ENCODE data around the gene NUP153.
"Not testable (repeated sequence)": the region's sequence is repeated elsewhere in the genome, so short reads cannot be mapped to it uniquely, and the experiment has no call there.

NUP153 gene

DNA sequence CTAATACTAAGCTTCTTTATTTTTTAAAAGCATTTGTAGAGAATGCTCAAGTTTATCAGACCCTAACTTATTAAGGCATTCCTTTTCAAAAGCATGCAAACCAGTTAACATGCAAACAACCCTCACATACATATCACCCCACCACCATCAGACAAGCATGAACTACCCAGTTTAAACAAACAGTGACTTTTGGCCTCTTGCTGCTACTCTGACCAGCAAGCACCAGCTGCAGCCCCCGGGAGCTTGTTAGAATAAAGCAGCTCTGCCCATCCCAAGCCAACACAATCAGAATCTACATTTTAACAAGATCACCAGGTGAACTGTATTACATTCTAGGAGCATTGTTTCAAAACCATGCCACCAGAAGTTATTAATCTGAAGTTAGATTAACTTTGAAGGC is 5.9 kb upstream of the NUP153 start:
- no peak for DNase-seq

DNA sequence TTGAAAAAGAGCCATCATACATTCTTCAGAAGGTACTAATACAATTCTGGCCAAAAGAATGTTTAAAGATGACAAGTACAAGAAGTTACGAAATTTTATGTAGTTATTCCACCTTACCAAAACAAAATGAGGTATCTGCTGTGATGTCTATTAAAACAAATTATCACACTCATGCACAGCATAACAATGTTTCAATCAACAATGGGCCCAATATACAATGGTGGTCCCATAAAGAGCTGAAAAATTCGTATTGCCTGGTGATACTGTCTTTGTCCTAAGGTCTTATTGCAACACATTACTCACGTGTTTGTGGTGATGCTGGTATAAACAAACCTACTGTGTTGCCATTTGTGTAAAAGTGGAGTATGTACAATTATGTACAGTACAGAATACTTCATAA is 3.6 kb upstream of the NUP153 start:
- DNase-seq: no peak

DNA sequence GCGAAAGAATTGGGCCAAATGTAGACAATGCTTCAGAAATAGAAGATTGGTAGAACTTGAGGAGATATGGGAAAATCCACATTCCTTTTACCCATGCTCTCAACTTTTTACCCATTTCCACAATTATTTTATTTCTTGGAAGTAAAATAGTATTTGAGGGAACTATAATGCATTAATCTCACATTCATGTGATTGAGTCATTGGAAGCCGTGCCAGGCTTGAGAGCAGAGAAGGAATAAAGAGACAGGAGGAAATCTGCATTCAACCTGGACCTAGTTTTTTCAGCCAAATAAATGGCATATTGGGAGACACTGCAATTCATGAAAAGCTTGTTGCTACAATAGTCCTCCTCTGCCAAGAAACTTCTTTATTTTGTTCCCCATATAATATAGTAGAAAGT is 2.8 kb upstream of the NUP153 start:
- no peak for DNase-seq

DNA sequence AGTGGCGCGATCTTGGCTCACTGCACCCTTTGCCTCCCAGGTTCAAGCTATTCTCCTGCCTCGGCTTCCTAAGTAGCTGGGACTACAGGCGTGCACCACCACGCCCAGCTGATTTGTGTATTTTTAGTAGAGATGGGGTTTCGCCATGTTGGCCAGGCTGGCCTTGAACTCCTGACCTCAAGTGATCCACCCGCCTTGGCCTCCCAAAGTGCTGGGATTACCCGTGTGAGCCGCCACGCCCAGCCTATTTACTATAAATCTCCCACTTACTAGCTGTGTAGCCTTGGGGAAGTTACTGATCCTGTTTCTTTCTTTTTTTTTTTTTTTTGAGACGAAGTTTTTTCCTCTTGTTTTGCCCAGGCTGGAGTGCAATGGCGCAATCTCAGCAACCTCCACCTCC is 1.3 kb upstream of the NUP153 start:
- not testable (repeated sequence) for DNase-seq

DNA sequence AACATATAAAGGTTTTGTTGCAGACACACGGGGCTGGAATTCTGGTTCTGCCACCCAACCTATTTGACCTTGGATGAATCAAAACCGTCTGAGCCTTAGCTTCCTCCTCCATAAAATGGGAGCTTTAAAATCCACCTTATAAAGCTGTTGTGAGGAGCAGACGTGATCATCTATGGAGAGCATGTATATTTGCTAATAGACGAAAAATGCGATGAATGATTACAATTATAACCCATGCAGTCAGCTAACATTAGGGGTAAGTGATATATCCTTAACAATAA is 586 bp upstream of the NUP153 start:
- no peak for DNase-seq

DNA sequence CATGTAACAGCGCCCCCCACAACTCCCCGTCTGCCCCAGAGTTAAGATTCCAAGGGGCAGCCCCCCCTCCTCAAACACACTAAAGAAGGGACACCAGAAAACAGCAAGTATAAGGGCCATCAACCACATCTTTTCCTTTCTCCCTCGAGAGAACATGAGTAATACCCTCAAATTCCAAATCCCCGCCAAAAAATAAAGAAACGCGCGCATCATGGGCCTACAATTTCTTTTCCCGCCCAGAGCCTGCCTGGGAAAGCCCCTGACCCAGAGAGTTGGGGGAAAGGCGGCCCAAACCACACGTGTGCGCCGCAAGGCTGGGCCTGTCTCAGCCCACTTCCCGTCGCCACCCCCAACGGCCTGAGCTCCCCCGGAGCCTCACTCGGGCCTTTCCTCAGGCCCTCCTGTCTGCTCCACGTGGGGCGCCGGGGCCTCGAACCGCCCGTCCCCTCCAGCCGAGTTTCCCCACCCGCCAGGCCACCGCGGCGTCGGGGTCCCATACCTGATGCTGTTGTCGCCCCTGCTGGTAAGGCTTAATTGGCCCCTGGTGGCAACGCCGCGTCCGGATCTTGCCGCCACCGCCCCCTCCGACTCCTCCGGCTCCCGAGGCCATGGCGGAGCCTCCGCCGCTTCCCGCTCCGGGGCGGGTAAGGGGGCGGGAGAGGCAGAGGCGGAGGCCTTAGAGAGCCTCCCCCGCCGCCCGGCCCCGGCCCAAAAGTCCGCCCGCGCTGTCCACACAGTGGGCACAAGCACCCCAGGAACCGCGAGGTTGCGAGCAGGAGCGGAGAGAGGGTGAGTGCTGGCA is 746 bp downstream of the NUP153 start:
- no peak for DNase-seq

DNA sequence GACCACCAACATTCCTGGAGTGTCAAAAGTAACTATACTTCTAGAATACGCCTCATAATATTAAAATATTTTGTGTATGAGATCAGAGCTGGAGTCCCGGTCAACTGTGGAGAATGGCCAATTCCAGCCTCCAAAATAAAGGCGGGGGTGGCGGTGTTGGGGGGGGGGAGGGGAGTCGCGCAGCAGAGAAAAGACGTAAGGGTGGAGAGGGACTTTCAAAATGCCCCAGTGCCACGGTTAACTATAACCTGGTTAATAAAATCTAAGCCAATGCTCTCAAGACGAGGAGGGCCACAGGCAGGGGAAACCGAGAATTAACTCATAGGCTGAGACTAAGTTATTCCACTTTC is 1.3 kb downstream of the NUP153 start:
- no peak for DNase-seq

DNA sequence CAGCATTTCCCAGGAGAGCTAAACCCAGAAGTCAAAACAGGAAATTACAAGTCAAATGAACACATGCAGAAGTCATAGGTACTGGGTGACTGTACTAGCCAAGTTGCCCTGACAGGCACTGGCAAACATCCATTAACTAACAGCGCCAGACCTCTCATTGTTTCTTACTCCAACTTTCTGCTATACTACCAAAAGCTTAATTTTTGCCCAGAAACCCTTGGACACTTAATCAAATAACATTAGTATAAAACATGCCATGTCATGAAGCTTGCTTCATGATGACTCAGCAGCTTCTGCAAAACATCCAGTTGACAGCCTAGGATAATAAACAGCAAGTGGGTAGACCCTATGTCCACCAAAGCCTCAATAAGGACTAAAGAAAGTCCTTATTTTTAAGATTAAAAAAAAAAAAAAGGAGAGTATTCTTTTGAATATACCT is 3.5 kb downstream of the NUP153 start:
- DNase-seq: no peak

DNA sequence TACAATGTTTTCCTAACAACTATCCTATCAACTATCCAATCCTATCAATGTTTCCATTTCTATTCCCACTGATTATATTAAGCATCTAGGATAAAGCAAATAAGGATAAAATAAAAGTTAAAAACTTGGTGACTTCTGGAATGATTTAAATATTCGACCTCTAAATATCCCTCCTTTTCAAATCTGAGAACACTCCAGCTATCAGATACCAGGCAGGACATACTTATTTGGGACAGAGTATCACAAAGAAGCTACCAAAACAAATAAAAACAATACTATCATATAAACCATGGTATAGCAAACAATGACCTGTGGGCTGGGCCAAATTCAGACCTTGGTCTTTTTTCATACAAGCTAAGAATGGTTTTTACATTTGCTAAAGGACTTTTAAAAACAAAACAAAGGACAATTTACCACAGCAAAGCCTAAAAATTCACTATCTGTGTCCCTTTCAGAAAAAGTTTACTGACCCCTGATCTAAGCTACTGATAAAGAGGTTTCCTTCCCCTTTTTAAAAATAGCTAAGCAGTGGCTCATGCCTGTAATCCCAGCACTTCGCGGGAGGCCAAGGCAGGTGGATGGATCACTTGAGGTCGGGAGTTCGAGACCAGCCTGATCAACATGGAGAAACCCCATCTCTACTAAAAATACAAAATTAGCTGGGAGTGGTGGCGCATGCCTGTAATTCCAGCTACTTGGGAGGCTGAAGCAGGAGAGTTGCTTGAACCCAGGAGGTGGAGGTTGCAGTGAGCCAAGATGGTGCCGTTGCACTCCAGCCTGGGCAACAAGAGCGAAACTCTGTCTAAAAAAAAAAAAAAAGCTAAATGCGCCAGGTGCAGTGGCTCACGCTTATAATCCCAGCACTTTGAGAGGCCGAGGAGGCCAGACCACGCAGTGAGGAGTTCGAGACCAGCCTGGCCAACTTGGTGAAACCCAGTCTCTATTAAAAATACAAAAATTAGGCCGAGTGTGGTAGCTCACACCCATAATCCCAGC is 6.0 kb downstream of the NUP153 start:
- DNase-seq: no peak

DNA sequence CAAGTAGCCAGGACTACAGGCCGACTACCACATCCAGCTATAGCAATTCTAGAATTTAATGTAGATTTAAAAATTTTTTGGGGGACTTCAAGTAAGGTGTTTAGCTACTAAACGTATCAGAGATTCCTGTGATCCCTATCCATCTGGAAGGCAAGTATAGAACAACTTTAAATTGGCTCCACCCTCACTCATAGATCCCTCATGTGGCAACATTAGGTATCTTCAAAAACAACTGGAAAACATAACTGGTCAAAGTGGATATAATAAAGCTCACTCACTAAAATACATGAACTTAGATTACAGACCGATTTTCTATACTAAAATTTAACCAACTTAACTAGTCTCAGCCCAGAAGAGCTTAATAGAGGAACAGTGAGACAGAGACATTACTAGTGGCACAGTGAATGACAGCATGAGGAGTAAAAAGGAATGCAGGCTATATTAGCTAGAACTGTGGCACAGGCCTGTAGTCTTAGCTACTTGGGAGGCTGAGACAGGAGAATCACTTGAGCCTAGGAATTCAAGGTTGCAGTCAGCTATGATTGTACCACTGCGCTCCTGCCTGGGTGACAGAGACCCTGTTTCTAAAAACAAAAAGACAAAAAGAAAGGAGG is 14.7 kb downstream of the NUP153 start:
- no peak for DNase-seq

DNA sequence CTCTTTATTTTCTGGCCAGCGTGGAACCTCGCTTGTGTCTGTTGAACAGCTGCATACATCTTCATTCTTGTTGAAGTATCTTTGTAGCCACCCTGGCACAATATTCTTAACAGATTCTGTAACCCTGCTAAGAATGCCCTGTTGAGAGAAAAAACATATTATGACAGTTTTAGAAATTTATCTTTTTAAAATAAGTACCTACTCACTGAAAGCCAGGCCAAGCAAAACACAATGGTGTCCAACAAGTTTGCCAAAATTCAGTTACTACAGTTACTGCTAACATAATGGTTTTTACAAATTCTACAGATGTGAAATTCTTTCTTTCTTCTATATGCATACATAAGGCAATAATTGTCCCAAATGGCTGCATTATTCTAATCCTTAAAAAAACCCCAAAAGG is 18.2 kb downstream of the NUP153 start:
- peak; percentile 63 for DNase-seq

DNA sequence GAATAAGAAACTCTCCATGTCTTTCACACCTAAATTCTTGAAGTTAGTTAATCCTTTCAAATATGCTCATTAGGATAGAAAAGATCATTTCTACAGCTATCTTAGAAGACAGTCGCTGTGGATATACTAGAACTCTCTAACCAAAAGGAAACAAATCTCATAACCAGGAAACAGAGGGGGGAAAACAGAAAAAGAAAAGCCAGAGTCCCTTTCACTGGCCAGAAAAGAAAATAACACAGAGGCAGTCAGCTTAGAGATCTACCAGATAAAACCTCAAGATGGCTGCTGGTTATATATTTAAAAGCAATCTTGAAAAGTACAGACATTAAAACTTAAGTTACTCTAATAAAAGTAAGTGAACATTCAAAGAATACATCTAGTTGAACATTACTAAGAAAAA is 19.6 kb downstream of the NUP153 start:
- DNase-seq: no peak

DNA sequence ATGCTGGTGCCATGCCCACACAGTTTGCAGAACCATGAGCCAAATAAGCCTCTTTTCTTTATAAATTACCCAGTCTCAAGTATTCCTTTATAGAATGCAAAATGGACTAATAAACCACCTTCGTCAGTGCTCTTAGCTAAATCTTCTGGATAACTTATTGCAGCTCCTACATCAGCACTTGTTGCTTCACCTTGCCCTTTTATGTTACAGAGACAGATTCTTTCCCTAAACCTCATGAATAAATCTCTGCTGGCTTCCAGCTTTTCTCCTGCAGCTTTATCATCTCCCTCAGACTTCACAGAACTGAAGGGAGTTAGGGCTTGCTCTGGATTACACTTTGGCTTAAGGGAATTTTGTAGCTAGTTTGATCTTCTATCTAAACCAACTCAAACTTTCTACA is 22.6 kb downstream of the NUP153 start:
- DNase-seq: no peak

DNA sequence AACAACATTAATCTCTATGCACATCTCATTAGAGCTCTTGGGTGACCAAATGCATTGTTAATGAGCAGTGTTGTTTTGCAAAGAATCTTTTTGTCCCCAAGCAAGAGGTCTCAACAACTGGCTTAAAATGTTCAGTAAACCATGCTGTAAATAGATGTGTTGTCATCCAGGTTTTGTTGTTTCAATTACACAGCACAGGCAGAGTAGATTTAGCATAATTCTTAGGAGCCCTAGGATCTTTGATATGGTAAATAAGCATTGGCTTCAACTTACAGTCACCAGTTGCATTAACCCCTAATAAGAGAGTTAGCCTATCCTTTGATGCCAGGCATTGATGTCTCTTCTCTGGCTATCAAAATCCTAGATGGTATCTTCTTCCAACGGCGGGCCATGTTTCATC is 23.3 kb downstream of the NUP153 start:
- no peak for DNase-seq

DNA sequence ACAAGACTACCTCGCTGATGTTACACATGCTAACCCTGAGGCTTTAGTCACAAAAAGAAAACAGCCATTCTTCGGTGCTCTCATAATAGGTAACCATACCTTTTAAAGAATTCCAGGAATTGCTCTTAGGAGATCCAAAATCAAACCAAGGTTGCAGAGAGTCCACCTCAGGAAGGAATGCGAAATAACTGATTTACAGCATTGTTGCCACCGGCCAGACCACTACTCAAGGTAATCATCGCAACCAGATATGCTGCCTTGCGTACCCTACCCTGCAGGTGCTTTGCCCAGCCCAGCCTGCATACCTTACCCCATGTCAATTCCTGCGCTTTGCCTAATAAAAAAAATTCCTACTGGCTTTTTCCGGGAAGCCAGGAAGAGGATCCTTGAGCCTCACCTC is 27.0 kb downstream of the NUP153 start:
- no peak for DNase-seq

DNA sequence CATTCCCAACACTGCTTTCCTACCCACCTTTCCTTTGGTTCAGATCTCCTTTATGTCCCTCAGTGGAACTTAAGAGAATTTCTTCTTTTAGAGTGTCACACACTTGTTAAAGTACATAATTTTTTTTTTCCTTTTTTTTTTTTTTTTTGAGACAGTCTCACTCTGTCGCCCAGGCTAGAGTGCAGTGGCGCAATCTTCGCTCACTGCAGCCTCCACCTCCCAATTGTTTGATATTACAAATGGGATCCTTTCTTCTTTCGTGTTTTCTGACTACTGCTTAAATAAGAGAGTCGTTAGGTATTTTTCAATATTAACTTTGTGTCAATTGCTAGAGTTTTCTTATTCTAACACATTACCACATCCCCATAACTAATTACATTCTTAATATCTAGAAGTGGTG is 29.1 kb downstream of the NUP153 start:
- DNase-seq: no peak

DNA sequence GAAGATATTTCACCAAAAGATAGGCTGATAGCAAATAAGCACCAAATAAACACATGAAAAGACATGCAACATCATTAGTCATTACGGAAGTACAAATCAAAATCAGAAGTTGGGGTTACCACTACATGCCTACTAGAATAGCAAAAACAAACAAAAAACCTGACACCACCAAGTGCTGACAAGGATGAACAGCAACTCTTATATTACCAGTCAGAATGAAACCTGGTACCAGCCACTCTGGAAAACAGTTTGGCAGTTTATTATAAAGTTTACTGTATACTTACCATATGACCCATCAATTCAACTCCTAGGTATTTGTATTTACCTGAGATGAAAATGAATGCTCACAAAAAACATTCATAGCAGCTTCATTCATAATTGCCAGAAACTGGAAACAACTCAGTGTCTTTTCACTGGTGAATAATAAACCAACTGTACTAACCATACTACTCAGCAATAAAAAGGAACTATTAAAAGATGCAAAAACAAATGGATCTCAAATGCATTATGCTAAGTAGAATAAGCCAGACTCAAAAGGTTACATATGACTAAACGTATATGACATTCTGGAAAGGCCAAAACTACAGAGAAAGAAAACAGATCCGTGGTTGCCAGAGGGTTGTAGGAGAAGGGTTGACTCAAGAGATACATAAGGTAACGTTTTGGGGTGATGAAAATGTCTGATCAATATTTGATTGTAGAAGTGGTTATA is 33.0 kb downstream of the NUP153 start:
- no peak for DNase-seq

DNA sequence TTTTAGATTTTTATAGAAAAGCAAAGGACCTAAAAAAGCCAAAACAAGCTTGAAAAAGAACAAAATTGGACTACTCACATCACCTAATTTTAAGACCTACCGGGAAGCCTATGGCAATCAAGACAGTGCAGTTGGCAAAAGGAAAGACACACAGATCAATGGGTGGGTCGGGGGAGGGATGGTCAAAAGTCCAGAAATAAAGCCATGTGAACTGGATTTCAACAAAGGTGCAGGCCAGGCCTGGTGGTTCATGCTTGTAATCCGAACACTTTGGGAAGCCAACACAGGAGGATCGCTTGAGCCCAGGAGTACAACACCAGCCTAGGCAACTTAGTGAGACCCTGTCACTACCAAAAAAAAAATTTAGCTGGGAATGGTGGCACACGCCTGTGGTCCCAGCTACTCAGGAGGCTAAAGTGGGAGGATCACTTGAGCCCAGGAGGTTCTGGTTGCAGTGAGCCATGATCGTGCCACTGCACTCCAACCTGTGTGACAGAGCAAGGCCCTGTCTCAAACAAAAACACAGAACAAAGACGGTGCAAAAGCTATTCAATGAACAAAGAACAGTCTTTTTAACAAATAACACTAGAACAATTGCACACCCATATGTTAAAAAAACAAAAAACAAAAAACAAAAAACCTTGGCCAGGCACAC is 34.5 kb downstream of the NUP153 start:
- DNase-seq: no peak

DNA sequence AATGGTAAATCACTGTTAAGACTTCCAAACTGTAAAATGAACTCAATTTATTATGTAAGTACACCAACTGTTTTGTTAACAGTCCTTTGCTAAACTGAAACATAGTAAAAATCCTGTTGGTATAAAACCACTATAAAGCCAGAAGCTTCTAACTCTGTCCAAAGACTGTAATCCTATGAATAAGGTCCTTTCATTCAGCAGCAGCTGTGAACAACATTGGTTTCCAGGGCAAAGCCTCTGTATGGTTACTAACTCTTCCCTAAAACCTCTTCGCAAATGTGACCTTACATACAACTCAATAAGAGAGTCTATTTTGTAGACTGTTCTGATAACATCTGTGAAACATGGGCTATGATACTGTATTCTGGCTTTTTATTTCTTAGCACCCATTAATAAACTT is 40.1 kb downstream of the NUP153 start:
- no peak for DNase-seq

DNA sequence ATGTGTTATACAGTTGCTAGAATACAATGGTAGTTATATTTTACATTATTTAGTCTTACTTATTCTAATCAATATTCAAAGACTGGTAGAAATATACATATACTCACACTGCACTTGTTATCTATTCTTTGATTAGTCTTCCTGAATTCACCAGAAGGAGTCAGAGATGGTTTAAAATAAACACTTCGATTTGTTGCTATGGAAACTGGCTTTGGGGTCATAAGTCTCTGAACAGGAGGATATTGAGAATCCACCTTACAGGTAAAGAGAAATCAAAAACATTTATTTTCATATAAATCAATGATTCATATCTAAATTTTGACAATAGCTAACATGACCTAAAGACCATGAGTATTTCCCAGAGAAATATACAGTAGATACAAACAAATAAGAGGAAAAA is 41.6 kb downstream of the NUP153 start:
- DNase-seq: no peak

DNA sequence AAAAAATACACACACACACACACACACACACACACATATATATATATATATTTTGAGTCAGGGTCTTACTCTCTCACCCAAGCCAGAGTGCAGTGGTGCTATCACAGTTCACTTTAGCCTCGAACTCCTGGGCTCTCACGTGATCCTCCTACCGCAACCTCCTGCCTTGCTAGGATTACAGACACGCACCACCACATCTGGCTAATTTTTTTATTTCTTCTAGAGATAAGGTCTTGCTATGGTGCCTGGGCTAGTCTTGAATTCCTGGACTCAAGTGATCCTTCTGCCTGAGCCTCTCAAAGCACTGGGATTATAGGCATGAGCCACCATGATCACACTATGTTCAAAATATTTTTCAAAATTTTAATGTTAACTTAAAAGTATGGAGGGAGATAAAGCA is 43.5 kb downstream of the NUP153 start:
- DNase-seq: no peak

DNA sequence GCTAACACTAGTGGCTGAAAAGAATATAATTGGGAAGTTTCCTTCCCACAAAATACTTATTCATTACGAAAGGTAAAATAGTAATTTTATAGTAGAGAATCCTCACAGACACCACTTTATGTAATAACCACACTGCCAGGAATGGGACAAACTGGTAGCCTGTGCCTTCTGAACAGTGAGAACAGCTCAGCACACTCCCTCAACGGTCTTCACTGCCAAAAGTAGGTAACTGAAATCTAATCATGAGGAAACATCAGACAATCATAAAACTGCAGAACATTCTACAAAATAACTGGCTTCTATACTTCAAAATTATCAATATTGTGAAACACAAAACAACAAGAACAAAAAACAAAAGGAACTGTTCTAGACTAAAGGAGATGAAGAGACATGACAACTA is 44.1 kb downstream of the NUP153 start:
- DNase-seq: no peak

DNA sequence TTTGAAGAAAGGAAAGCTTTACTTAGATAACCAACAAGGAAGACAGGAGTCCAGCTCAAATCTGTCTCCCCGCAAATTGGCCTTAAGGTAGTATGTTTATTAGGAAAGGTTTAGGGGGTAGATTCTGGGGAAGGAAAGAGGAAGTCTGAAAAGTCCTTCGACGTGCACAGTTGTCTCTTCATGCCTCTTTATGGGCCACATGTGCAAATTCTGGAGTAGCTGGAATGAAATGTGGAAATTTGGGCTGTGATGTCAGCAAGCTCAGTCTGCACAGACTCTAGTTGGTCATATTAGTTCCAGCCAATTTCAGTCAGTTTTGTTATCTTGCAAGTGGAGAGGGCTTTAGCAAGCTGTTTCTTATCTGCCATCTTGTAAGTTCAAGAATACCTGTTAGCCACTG is 50.1 kb downstream of the NUP153 start:
- DNase-seq: no peak

All from NCI-H524 treated with DMSO at 0.1 percent for 48 hours (cell line).